ENCODE measurements around the gene TMEM250.

- TF ChIP-seq, protein P1, sequence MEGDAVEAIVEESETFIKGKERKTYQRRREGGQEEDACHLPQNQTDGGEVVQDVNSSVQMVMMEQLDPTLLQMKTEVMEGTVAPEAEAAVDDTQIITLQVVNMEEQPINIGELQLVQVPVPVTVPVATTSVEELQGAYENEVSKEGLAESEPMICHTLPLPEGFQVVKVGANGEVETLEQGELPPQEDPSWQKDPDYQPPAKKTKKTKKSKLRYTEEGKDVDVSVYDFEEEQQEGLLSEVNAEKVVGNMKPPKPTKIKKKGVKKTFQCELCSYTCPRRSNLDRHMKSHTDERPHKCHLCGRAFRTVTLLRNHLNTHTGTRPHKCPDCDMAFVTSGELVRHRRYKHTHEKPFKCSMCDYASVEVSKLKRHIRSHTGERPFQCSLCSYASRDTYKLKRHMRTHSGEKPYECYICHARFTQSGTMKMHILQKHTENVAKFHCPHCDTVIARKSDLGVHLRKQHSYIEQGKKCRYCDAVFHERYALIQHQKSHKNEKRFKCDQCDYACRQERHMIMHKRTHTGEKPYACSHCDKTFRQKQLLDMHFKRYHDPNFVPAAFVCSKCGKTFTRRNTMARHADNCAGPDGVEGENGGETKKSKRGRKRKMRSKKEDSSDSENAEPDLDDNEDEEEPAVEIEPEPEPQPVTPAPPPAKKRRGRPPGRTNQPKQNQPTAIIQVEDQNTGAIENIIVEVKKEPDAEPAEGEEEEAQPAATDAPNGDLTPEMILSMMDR (IDR thresholded peaks at IDR 0.05): peak in 1 of 3 donors; percentile 20
- no peak for TF ChIP-seq POLR2A (IDR thresholded peaks at IDR 0.05)
Observed at GRCh38 chr9:136143215-136144001, 24.7 kb upstream of the TMEM250 start.
